ENCODE measurements around the gene SREBF1.

SREBF1 gene

DNA sequence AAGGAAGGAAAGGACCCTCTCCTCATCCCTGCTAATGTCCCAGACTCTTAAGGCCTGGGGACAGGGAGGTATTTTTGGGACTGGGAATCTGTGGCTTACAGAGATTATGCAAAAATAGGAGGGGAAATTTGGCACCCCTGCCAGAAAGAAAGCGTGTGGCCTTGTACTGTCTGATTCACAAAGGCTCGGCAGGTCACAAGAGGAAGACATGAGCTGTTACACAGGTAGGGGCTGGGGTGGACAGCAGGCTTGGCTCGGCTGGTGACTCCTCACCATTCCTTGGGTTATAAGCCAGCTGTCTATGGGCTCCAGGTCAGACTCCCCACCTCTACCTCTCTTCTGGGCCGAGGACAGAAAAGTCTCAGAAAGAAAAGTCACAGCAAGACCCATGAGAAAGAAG is 20.7 kb upstream of the SREBF1 start:
- FAIRE-seq, result no peak

DNA sequence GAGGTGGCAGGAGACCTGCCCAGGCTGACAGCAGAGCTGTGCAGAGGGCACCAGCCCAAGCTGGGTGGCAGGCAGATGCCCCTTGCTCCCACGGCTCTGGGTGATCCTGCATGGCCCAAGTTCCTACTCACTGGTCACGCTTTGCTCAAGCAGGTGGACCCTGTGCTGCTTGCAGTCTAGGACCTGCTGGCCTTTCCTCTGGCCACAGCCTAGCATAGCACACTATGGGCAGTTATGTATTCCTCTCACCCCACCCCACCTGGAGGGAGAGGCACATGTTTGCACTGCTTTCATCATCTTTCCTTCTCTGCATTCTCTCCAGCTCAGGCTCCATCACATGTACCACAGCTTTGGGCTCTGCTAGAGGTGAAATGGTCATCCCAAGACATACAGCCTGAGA is 19.6 kb upstream of the SREBF1 start:
- FAIRE-seq, result no peak

DNA sequence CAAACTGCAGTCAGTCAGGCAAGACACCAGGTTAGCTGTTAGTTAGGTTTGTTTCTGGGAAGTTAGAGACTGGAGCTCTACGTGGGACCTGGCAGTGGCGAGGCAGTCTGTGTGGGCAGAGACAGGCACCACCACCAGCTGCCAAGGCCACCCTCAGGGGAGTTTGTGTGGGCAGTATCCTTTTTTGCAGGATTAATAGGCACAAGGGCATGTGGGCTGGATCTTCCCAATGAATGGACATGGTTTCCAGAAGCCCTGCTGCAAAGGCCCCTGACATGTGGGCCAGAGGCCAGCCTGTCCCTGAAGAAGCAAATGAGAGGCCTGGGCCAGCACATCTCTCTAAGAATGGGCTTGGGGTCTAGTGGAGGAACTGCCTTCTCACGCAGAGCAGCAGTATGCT is 19.2 kb upstream of the SREBF1 start:
- FAIRE-seq, result no peak

DNA sequence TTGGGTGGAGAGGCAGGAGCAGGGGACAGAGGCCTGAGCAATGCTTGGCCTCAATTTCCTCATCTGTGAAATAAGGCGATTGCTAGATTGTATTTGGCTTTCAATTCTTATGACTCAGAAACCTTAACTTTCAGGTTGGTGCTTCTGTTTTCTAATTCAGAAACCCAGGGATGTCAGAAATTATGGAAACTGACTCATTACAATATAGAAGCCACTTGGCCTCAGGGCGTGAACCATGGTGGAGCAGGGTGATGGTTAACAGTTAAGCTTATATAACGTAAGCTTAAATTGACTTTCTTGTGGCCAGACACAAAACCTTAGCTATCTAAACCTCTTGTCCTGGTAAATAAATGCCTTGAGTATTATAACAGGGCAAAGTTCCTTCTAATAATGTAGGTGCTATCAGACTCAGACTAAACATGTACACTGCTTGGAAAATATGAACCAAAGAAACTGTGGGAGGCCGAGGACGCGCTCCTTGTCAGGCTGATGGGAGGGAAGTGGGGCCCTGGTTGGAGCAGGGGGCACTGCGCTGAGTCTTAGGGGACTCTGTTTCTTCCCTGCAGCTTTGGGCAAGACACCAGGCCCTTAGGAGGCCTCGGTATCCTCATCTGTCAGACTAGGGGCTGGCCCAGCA is 17.1 kb upstream of the SREBF1 start:
- FAIRE-seq, result no peak

DNA sequence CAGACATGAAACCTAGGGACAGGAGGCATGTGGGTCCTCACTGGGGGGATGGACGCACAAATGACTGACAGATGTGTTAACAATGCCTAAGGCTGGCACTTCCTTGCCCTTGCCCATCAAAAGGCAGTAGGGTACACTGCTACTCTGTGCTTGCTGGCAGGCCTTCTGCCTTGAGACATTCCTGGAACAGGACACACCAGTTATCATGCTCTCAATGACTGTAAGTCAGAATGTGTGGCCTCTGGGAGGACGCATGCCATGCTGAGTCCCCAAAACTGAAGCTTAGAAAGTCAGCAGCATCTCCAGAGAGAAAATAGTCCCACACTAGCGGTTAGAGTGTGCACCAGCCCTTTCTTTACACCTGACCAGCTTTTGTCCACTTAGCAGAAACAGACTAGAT is 16.1 kb upstream of the SREBF1 start:
- no peak for FAIRE-seq

DNA sequence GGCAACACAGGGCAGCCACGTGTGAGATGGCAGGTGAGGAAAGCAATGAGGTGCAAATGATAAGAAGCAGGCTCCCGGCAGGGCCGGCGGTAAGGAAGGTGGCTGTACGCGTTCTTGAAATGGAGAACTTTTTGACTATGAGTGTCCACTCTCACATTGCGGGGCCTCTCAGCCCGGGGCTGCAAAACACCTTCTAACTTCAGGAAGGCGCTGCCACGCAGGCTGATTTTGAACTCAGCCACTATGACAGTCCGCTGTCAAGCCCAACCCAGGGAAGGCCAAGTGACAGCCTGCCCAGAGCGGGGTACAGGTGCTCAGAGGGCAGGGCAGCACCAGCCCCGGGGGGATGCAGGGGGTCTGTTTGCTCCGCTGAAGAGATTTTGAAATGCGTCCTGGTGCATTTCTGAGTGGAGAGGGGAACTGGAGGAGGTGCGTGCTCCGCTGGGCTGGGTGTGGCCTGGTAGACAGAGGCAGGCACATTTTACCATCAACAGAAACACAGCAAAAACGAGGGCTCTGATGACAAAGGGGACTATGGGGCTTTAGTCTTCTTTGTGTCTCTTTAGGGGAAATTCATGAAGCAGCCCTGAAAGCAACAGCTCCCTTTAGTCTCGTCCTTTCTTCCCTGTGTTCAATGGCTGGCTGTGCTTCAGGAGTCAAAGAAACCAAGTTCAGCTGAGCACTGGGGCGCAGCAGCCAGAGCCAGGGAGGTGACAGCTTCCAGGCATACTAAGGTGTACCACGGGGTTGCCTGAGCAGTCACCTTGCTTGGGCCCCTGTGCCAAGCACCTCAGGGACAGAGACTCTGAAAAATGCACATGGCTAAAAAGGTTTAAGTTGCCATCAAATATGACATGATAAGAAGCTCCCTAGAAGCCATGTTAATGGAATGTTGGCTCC is 14.6 kb upstream of the SREBF1 start:
- FAIRE-seq, result no peak

DNA sequence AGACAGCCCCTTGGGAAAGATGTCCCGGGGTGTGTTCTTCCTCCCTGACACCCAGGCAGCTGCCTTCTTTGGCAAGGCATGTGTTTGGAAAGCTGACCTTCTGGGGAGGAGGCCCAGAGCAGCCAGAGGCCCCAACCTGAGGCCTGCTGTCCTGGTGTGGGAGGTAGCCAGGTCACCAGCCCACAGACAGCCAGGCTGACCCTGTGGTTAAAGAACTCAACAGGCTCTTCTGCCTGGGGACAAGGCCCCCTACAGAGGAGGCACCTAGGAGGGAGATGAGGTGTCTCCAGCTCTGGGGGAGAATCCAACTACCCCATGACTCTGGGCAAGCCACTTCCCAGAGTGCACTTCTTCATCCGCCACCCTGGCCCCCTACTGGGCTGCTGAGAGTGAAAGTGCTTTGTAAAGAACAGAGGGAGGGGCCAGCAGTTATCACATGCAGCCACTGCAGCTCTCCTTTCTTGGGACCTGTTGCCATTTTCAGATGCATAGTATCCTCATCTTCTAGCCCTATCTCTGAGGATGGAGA is 13.1 kb upstream of the SREBF1 start:
- no peak for FAIRE-seq

DNA sequence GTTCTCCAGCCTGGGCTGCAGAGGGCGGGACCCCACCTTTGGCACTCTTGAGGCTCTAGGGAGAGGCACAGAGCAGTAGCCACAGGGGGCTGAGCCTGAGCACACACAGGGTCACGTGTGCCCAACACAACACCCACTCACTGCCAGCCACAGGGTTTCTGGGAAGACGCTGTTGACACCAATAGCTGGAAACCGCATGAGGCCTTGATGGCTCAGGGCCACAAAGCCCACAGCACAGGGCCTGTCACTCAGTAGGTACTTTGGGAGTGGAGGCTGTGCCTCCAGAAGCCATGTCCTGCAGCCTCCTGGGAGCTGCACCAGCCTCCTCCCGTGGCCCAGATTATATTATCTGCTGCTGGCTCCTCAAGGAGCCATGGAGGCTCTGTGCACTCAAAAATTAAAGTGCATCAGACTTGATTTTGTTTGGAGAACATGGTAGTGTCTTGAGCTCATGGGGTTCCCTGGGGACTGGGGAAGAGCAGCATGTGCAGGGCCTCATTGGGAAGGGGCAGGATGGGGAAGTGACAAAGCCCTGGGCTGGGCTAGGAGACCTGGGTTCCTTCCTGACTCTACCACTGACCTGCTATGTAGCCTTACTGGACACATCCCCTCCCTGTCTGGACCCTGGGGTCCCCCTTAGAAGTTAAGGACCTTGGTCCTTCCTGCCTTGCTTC is 12.5 kb upstream of the SREBF1 start:
- no peak for FAIRE-seq

DNA sequence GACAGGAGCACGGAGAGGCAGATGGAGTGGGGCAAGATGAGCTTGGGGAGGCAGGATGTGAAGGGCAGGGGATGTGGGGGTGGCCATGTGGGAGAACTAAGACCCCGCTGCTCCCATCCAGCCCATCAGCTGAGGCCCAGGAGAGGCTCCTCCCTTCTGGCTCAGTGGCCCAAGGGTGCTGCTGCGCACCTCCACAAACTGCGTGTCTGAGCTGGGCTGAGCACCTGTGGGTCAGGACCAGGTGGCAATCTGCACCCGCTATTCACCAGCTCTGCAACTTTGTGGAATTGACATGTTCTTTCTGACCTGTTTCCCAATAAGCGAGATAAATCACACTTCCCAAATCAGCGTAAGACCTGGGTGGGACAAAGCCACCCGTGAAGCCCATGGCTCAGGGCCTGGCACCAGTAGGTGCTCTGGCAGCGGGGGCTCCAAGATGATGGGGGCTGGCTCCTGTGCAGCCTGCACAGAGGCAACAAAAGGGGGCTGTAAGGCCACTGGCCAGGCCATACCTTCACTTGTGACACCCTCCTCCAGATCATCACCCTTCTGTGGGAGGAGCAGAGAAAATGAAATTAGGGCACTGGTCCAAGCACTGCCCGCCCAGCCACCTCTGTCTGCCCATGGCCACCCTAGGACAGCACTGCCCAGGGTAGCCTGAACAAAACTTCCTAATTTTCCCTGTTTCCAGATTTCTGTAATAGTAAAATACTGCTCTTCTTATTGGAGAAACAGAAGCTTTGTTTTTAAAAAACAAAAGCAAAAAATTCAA is 11.7 kb upstream of the SREBF1 start:
- peak; percentile 43 for FAIRE-seq

DNA sequence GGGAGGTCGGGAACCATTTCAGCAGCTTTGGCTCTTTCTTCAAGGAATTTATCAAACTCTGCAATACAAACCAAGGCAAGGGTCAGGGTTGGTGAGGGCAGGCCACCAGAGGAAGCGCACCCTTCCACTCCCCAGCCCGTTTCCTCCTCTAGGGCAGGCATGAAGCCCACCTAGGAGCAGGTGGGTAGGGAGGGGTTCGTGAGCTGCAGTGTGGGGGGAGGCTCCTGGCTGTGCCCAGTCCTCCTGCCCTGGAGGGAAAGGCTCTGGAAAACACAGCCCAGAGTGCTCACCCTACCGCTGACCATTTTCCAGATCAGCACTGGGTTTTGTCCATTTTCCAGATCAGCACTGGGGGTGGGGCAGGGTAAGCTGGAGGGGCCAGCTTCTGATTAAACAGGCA is 10.9 kb upstream of the SREBF1 start:
- FAIRE-seq, result no peak

DNA sequence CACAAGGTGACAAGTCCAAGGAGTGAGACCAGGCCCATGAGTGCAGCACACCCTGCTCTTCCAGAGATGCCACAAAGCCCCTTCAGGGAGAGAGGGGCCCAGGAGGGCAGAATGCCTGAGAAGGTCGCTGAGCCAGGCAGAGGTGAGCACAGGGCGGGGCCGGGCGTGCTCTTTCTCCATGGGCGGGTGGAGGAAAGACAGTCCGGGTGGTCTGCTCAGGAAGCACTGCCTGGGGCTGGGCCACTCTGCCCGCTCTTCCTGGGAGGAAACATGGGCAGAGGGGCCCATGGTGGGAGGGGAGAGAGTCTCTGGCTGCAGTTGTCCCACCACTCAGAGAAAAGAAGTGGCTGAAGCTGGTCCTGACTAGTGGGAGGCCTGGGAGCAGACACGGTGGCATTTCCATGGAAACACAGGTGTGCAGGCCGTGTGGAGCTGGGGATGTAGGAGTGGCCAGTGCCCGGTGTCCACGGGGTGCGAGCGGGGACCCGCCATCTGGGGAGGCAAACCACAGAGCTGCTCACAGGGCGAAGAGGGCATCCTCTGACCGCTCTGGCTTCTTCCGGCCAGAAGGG is 10.4 kb upstream of the SREBF1 start:
- FAIRE-seq, result no peak

DNA sequence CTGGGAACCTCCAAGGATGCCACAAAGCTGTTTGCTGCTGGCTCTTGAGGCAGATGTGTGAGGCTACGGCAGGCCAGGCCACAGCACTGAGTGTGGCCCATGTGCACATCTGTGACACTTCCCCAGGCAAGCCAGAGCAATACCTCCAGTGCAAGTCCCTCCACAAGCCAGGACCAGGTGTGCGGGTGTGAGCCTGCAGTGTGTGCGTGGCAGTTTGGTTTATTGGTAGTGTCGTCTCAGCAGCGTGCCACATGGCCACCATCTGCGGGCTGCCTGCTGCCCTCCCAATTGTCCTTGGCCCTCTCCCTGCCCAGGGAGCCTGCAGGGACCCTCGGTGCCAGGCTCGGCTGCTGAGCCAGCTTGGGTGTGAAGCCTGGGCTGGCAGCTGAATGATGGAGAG is 9.9 kb upstream of the SREBF1 start:
- FAIRE-seq, result no peak

DNA sequence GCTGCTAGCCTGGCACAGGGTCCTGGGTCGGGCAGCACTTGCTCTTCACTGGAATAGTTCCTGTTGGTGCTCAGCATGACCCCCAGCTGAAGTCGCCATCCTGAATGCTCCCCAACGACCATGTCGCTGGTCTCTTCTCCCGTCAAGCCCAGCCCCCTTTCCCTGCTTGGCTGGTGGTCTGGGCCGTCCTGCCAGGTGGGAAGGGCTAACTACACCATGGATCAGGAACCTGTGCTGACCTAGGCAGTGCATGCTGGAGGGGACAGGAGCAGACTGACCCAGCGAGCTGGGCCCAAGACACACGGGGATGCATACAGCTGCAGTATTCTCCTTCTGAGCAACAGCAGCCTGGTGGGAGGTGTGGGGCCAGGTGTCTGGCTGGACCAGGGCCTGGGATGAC is 9.2 kb upstream of the SREBF1 start:
- FAIRE-seq, result no peak

DNA sequence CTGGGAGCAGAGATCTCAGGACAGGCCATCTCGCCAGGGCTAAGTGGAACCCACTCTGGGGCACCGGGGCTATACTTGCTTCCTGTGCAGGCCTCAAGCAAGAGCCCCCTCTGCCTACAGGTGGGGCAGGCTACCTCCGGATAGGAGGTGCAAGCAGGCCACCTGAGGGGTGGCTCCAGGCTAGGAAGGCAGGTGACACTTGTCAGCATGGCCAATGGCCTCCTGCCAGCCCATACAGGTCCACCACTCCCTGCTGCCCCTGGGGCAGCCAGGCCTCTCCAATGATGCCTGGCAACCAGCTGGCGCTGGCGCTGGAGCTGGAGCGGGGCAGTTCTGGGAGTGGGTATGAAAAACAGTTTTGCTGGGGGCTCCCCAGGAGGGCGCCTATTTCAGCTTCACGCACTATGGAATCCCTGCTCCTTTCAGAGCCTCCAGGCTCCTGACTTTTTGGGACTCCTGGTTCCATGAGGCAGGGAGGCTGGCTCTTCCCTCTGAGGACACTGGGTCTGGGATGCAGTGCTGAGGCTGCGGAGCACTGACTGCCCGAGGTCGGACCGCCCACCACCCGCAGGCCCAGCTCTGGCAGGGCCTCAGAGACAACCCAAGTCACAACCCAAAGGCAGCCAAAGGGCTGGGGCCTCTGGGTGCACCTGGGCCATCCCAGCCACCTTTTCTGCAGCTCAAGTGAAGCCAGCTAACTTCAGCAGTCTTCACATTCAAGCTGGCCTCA is 8.4 kb upstream of the SREBF1 start:
- FAIRE-seq, result no peak

DNA sequence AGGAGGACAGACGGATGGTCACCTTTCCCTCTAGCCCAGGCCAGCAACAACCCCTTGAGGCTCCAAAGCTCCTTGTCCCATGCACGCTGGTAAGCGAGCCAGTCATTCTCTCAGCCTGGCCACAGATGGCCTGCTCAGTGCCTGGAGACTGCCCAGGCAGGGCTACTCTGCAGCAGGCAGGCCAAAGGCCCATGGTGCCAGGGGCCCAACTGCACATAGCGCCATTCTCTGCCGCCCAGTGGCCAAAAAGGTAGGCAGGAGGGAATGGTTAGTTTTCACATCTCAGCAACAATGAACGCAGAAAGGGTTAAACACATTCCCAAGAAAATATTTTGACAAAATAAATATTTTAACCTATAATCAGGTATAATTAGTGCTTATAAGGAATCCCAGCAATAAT is 7.7 kb upstream of the SREBF1 start:
- no peak for FAIRE-seq

DNA sequence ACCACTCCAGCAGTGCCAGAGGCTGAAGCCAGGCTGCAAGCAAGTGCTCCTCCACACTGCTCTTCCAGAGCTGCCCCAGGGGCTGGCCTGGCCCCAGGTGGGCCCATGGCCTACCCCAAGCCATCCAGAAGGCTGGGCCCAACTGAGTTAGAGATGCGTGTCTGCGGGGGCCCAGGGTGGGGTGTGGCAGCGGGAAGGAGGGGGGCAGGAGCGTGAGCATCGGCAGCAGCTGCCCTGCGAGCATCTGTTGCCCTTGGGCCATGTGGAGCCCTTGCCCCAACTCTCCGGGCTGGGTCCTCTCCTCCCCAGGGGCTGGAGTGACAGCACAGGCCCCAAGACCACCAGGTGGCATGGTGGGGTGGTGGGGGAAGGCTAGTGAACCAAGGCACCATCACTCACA is 7.3 kb upstream of the SREBF1 start:
- FAIRE-seq, result no peak

DNA sequence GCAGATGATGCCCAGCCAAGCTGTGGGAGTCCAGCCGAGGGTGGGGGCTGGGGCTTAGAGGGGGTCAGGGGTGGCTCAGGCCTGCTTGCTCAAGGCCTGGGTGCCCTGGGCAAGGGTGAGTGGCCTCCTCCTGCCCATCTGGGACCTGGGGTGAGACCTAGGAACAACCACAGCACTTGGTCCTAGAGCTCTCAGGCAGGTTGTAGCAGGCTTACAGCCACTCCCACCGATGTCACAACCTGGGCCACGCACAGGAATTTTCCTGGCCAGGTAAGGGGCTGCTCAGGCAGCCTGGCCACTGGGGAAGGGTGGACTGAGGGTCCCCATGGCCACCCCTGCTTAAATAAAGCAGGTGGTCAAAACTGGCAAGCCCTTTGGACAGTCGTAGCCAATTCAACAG is 6.3 kb upstream of the SREBF1 start:
- FAIRE-seq, result no peak

DNA sequence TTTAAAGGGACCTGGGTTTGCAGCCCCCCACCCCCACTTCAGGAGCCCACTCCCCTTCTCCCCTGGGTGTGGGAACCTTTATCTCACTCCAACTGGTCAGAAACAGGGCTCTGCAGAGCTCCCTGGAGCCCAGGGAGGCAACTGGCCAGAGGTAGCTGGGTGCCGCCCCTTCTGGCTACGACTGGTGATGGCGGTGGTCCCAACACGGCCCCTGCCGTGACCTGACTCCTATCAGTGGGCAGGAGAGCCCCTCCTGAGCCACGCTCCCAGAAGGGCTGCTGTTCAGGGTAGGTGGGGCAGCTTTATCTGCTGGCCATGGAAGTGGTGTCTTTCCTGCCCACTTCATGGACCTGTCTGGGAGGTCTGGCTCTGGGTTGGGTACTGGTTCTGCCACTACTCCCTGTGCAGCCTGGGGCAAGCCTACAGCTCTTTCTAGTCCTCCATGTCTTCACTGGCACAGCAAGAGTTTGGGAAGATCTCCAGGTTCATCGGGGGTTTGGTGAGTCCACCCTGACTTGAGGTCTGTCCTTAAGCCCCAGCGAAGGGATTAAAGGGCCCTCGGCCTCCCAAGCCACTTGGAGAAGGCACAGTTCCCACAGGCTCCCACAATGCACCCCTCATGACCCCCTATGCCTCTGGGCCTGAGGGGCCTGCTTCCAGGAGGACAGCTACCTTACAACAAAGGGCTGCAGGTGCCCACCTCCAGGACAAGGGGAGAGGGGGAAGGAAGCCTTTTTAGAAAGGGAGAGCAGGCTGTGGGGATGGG is 5.5 kb upstream of the SREBF1 start:
- no peak for FAIRE-seq

DNA sequence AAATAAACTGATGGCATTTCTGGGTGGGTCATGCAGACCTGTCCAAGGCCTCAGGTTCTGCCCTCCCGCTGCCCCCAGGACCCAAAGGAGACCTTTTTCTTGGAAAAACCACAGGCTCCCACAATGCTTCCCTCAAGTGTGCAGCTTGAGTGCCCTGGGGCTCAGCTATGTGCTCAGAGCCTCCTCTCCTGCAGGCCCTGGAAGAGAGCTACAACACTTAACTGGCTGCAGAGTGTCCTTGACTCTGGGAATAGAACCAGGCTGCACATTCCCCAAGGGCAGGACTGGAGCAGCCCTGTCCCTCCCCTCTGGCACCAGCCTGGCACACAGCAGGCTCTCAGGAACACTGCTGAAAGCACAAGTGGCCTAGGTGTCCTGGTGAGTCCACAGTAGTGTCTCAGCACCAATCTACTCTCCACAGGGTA is 4.8 kb upstream of the SREBF1 start:
- FAIRE-seq, result no peak

DNA sequence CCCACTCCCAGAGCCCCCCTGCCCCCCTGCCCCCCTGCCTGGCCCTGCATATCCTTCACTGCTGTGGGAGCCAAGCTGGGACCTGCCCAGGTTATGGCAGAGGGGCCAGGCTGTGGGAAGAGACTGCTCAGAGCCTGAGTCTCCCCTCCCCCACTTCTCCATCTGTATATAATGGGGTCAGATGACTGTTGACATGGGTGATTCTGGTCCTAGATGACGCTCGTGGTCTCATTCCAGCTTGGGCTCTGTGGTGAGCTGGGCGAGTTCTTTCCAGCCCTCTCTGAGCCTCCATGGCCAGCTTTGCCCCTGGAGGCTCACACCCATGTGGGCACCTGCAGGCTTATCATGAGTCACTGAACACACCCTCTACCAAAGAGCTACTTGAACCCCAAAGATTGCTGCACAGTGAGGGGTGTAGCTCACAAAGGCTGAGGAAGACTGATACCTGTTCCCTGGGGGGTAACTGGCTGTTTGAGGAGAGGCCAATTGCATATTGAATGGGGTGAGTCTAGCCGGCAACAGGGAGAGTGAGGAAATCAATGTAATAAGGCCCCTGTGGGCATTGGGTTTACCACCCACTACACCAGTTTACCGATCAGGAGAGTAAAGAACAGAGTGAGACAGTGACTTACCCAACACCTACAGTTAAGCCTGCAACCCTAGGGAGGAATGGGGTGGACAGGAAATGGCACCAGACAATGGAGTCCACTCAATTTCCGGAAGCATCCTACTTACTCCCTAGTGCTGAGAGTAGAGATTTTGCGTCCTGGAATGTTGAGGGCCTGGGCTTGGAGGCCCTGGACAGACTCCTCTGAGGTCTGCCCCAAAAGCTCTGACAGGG is 4.2 kb upstream of the SREBF1 start:
- no peak for FAIRE-seq
